Glutamatergic neuron (in vitro differentiated cells): ENCODE results near the gene CREBRF. TPM values are rescaled to one million over a fixed set of nuclear protein-coding genes. Genes with fewer than 3 reads are reported as not detected.

Experiments used
- DNase-seq: peaks from one replicate; pipeline ENCODE4 v3.0.0; 2022
- H3K27ac Mint-ChIP-seq: one replicate; pipeline ENCODE4 v1.8.0; 2020; ENCODE audit warnings: mild to moderate bottlenecking, mixed read lengths, inconsistent platforms; ENCODE audit not compliant: unreplicated experiment
- H3K27me3 Mint-ChIP-seq: one replicate; pipeline ENCODE4 v1.8.0; 2020; ENCODE audit warnings: mild to moderate bottlenecking, moderate library complexity, mixed read lengths, inconsistent platforms; ENCODE audit not compliant: unreplicated experiment
- H3K36me3 Mint-ChIP-seq: one replicate; pipeline ENCODE4 v1.8.0; 2020; ENCODE audit warnings: mild to moderate bottlenecking, mixed read lengths, inconsistent platforms; ENCODE audit not compliant: unreplicated experiment
- H3K4me1 Mint-ChIP-seq: one replicate; pipeline ENCODE4 v1.8.0; 2020; ENCODE audit warnings: mild to moderate bottlenecking, low read depth, mixed read lengths, inconsistent platforms; ENCODE audit not compliant: unreplicated experiment
- H3K4me3 Mint-ChIP-seq: one replicate; pipeline ENCODE4 v1.8.0; 2020; ENCODE audit warnings: mild to moderate bottlenecking, mixed read lengths, inconsistent platforms; ENCODE audit not compliant: unreplicated experiment
- H3K9me3 Mint-ChIP-seq: one replicate; pipeline ENCODE4 v1.8.0; 2020; ENCODE audit warnings: mild to moderate bottlenecking, moderate library complexity, mixed read lengths, inconsistent platforms; ENCODE audit not compliant: unreplicated experiment
- total RNA-seq: library from RNA; stranded (reverse); fragmentation: NEBNext Ultra II Directional; extraction: Animal tissue kit (Norgen Biotek cat#: 25700); gene quantifications from one replicate; pipeline ENCODE4 v1.2.1, GENCODE V29; 2021; ENCODE audit not compliant: unreplicated experiment
- TF ChIP-seq, protein P1 (sequence below): fragments of 200-600 bp; sonication (generic); IDR thresholded peaks from one replicate; pipeline ENCODE4 v1.5.0; 2021; ENCODE audit not compliant: partially characterized antibody, unreplicated experiment

CREBRF gene
- total RNA-seq, 1 donor from 2014 or later: 16.6 TPM

DNA sequence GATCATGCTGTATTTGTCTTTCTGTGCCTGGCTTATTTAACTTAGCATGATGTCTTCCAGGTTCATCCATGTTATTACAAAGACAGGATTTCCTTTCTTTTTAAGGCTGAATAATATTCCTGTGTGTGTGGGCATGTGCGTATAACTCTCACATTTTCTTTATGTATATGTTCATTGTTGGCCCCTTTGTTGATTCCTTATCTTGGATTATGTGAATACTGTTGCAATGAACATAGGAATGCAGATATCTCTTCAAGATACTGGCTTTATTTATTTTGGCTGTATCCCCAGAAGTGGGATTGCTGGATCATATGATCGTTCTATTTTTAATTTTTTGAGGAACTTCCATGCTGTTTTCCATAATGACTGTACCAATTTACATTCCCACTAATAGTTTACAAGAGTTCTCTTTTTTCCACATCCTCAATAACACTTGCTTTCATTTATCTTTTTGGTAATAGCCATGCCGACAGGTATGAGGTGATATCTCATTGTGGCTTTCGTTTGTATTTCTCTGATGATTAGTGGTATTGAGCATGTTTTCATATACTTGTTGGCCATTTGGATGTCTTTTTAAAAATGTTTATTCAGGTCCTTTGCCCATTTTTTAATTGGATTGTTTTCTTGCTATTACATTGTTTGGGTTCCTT lies 38.0 kb downstream of the CREBRF start:
- no peaks in the 10 kb centered on the region for H3K36me3 Mint-ChIP-seq
- H3K27ac Mint-ChIP-seq: no peak overlapping the region
- TF ChIP-seq, protein P1, sequence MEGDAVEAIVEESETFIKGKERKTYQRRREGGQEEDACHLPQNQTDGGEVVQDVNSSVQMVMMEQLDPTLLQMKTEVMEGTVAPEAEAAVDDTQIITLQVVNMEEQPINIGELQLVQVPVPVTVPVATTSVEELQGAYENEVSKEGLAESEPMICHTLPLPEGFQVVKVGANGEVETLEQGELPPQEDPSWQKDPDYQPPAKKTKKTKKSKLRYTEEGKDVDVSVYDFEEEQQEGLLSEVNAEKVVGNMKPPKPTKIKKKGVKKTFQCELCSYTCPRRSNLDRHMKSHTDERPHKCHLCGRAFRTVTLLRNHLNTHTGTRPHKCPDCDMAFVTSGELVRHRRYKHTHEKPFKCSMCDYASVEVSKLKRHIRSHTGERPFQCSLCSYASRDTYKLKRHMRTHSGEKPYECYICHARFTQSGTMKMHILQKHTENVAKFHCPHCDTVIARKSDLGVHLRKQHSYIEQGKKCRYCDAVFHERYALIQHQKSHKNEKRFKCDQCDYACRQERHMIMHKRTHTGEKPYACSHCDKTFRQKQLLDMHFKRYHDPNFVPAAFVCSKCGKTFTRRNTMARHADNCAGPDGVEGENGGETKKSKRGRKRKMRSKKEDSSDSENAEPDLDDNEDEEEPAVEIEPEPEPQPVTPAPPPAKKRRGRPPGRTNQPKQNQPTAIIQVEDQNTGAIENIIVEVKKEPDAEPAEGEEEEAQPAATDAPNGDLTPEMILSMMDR: no peak
- DNase-seq: no peak
- H3K4me3 Mint-ChIP-seq: no peak overlapping the region
- H3K9me3 Mint-ChIP-seq: no peaks in the 10 kb centered on the region
- H3K4me1 Mint-ChIP-seq: peaks cover 3% of the 10 kb centered on the region
- H3K27me3 Mint-ChIP-seq: peaks cover 3% of the 10 kb centered on the region

DNA sequence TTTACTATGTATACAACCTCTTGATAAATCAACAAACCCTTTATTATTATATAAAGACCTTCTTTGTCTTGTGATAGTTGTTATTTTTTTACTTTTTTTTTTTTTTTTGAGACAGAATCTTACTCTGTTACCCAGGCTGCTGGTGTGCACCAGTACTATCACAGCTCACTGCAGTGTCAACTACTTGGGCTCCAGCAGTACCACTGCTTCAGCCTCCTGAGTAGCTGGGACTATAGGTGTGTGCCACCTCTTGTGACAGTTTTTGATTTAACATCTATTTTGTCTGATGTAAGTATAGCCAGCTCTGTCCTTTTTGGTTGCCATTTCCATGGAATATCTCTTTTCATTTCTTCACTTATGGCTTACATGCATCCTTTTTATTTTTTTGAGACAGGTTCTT lies 42.6 kb downstream of the CREBRF start:
- Mint-ChIP-seq H3K4me3 (no peak overlapping the region), H3K36me3 (peaks cover 7% of the 10 kb centered on the region), H3K9me3 (no peaks in the 10 kb centered on the region), H3K27me3 (peaks cover under 1% of the 10 kb centered on the region), H3K27ac (no peak overlapping the region), H3K4me1 (no peaks in the 10 kb centered on the region)
- TF ChIP-seq, protein P1: no peak
- DNase-seq: no peak

DNA sequence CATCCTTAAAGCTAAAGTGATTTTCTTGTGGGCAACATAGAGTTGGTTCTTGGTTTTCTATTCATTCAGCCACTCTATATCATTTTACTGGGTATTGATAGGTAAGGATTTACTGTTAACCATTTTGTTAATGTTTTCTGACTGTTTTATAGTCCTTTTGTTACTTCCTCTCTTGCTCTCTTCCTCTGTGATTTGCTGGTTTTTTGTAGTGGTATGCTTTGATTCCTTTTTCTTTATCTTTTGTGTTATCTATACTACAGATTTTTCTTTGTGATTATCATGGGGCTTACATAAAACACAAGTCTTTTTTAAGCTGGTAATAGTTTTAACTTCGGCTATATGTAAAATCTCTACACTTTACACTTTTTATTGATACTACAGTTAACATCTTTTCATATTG lies 43.3 kb downstream of the CREBRF start:
- H3K36me3 Mint-ChIP-seq: peaks cover 7% of the 10 kb centered on the region
- no peak overlapping the region for H3K4me3 Mint-ChIP-seq
- H3K27me3 Mint-ChIP-seq: no peaks in the 10 kb centered on the region
- no peaks in the 10 kb centered on the region for H3K9me3 Mint-ChIP-seq
- no peak for DNase-seq
- no peaks in the 10 kb centered on the region for H3K4me1 Mint-ChIP-seq
- TF ChIP-seq, protein P1: no peak
- H3K27ac Mint-ChIP-seq: no peak overlapping the region

DNA sequence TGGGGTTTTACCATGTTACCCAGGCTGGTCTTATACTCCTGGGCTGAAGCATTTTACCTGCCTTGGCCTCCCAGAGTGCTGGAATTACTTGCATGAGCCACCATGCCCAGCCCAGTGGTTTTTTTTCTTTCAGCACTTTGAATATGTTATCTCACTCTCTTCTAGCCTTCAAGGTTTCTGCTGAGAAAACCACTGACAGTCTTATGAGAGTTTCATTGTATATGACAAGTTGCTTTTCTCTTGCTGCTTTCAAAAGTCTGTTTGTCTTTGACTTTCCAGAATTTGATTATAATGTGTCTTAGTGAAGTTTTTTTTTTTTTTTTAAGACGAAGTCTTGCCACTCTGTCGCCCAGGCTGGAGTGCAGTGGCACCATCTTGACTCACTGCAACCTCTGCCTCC lies 45.1 kb downstream of the CREBRF start:
- Mint-ChIP-seq H3K4me3 (no peak overlapping the region), H3K36me3 (peaks cover 7% of the 10 kb centered on the region), H3K9me3 (no peaks in the 10 kb centered on the region), H3K4me1 (no peaks in the 10 kb centered on the region), H3K27me3 (no peaks in the 10 kb centered on the region), H3K27ac (no peak overlapping the region)
- DNase-seq: no peak
- TF ChIP-seq, protein P1: no peak

DNA sequence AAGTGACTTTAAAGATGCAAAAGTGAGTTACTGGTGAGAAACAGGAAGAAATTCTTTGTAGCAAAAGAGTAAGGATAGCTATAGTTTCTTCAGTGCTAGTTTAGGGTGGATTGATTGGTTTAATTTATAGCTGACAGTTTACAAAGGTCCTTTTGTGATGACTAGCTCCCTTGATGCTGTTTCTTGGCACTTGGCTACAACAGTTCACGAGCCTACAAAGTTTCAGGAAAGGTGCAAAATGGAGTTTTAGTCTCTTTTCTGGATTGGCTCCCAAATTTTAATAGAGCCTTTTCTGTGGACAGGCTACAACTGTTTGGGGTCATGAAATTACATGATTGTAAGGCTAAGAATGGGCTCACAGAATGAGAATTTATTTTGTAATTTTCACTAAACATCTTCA lies 47.3 kb downstream of the CREBRF start:
- H3K4me1 Mint-ChIP-seq: no peaks in the 10 kb centered on the region
- no peaks in the 10 kb centered on the region for H3K9me3 Mint-ChIP-seq
- no peak for DNase-seq
- TF ChIP-seq, protein P1: no peak
- no peak overlapping the region for H3K4me3 Mint-ChIP-seq
- H3K27me3 Mint-ChIP-seq: no peaks in the 10 kb centered on the region
- peaks cover 7% of the 10 kb centered on the region for H3K36me3 Mint-ChIP-seq
- H3K27ac Mint-ChIP-seq: no peak overlapping the region
